Stimulated activated naive B cell treated with anti-CD40 and anti-IgM and Interleukin-4, amounts not matched to agents 10 μg/mL and 1 μg/mL and 100 μg/mL, for 72 hours (primary cell): ENCODE data around the gene FHDC1.

Source experiments
- ATAC-seq, 2 donors: fragments of 150-1000 bp; cut with Tn5 transposase; replicated peaks; 2 replicates each; pipeline ENCODE4 v1.10.0; 2021; ENCODE audit warnings: moderate library complexity in 1 of 2
- DNase-seq: peaks from one replicate; pipeline ENCODE4 v3.0.0; 2021
- H3K27ac Mint-ChIP-seq: one replicate; pipeline ENCODE4 v1.8.0; 2022; ENCODE audit warnings: mild to moderate bottlenecking, mixed read lengths
- H3K27me3 Mint-ChIP-seq, 2 donors: one replicate each; pipeline ENCODE4 v1.8.0; 2022; ENCODE audit warnings: mixed read lengths in 2 of 2
- H3K36me3 Mint-ChIP-seq, 2 donors: one replicate each; pipeline ENCODE4 v1.8.0; 2022; ENCODE audit warnings: mixed read lengths in 2 of 2, mild to moderate bottlenecking in 1 of 2
- H3K4me1 Mint-ChIP-seq, 2 donors: one replicate each; pipeline ENCODE4 v1.8.0; 2022; ENCODE audit warnings: mixed read lengths in 2 of 2, mild to moderate bottlenecking in 1 of 2
- H3K4me3 Mint-ChIP-seq, 2 donors: one replicate each; pipeline ENCODE4 v1.8.0; 2022; ENCODE audit warnings: mild to moderate bottlenecking in 2 of 2, mixed read lengths in 2 of 2, moderate library complexity in 1 of 2
- H3K9me3 Mint-ChIP-seq, 2 donors: one replicate each; pipeline ENCODE4 v1.8.0; 2022; ENCODE audit warnings: mixed read lengths in 2 of 2, mild to moderate bottlenecking in 1 of 2

The FHDC1 gene

DNA sequence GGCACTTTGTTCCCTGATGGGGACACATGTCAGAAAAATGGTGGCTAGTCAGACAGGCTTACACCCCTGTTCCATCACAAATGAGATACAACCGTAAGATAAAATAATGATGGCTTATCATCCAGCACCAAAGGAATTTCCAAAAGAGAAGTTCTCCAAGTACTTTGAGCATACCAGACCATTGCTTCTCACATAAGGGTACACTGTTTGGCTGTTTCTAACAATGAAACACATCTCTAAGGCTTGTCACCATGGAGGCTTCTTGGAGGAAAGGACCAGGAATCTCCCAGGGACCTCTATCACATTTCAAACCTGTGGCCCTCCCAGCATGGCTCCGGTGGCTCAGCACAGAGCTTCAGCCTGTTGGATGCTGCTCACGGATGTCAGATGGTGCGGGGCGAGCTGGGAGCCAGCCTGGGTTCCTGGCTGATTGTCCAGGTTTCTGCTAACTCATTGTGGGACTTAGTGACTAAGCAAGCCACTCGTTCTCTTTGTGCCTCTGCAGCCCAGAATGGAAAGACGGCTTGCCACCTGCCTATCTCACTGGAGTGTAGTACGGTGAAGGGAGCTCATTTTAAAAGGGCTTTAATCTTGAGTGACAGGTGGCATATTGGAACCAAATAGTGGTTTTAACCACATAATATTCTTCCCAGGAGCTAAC lies 54.5 kb downstream of the FHDC1 start:
- Mint-ChIP-seq H3K27me3 (peaks cover 4 to 15% of the 10 kb centered on the region in 2 donors), H3K27ac (no peak overlapping the region), H3K36me3 (no peaks in the 10 kb centered on the region), H3K9me3 (no peaks in the 10 kb centered on the region), H3K4me1 (peaks cover 0 to 6% of the 10 kb centered on the region in 2 donors), H3K4me3 (no peak overlapping the region)
- no peak for DNase-seq
- ATAC-seq, result no peak

DNA sequence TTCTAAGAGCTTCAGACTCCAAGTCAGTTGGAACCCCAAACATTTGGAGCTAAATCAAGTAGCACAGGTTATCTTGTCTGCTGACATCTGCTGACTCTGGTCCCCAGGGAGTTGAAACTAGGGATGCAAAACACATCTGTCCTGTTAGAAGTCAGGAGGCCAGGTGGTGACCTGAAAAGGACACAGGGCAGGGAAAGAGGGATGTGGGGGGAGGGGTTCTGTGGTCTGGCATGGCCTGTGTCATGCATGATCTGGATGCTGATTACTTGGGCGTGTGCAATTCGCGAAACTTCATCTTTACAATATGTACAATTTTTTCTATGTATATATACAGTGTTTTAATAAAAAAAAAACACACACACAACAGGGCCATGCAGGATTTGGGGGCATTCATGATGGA lies 55.3 kb downstream of the FHDC1 start:
- no peak for DNase-seq
- Mint-ChIP-seq H3K27me3 (peaks cover 10 to 19% of the 10 kb centered on the region in 2 donors), H3K4me3 (no peak overlapping the region), H3K27ac (no peak overlapping the region), H3K9me3 (no peaks in the 10 kb centered on the region), H3K36me3 (no peaks in the 10 kb centered on the region), H3K4me1 (peaks cover 0 to 10% of the 10 kb centered on the region in 2 donors)
- no peak for ATAC-seq

DNA sequence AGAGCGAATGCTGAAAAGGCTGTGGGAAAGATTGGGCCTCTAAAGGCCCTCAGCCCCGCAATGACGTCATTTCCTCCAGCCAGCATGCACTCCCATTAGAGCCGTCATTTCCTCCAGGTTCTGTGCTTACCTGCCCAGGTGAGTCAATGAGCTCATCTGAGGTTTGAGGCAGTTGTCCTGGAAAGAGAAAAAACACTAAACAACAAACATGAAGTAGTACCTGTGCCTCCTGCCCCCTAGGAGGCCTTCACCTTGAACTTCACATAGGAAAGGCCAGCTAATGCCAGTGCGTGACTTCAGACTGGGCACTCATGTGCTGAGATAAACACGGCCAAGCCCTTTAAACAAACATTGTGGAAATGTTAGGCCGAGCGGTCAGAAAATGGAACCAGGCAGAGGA lies 55.9 kb downstream of the FHDC1 start:
- Mint-ChIP-seq H3K27me3 (peaks cover 10 to 23% of the 10 kb centered on the region in 2 donors), H3K27ac (no peak overlapping the region)

DNA sequence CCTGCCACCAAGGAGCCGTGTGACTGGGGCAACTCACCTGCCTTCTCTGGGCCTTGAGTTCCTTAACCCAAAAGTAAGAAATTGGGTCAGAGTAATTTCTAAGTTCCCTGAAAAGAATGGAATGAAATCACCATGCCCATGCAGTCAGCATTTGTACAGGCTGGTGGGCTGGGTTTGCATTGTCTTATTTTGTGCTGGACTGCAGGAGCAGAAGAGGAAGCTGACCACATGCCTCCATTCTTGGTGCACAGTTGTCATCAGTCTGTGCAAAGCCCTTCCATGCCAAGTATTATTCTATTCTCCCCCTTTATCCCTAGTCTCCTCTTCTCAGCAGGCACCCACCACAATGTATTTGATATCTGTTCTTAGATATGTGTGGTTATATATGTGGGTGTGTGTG lies 56.3 kb downstream of the FHDC1 start:
- Mint-ChIP-seq H3K9me3 (no peaks in the 10 kb centered on the region), H3K4me1 (peaks cover 0 to 15% of the 10 kb centered on the region in 2 donors), H3K27me3 (peaks cover 10 to 23% of the 10 kb centered on the region in 2 donors), H3K36me3 (no peaks in the 10 kb centered on the region), H3K27ac (no peak overlapping the region), H3K4me3 (no peak overlapping the region)
- ATAC-seq (no peak), DNase-seq (no peak)

More for the DNA sequence above, 55.9 kb downstream of the FHDC1 start:
- Mint-ChIP-seq H3K9me3 (no peaks in the 10 kb centered on the region), H3K4me1 (peaks cover 0 to 15% of the 10 kb centered on the region in 2 donors), H3K36me3 (no peaks in the 10 kb centered on the region), H3K4me3 (no peak overlapping the region)
- ATAC-seq (no peak), DNase-seq (no peak)

DNA sequence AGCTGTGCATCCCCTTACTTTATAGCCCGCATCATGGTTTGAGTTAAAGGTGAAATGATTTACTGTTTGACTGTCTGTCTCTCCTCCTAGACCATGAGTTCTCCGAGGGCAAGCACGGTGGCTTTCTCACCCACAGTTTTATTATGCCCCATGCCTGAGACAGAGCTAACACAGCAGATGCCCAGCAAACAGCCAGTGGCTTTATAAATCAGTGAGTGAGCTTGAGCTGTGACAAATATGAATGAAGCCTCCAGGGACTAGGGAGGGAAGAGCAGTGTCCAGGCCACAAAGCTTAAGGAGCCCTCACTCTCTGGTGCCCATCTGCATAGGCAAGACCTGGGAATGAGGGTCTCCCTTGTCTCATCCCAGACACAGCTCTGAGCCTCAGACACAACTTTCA lies 57.9 kb downstream of the FHDC1 start:
- Mint-ChIP-seq H3K27ac (no peak overlapping the region), H3K4me1 (peaks cover 0 to 15% of the 10 kb centered on the region in 2 donors), H3K27me3 (peaks cover 10 to 28% of the 10 kb centered on the region in 2 donors), H3K9me3 (no peaks in the 10 kb centered on the region), H3K4me3 (no peak overlapping the region), H3K36me3 (no peaks in the 10 kb centered on the region)
- DNase-seq (no peak), ATAC-seq (no peak)

DNA sequence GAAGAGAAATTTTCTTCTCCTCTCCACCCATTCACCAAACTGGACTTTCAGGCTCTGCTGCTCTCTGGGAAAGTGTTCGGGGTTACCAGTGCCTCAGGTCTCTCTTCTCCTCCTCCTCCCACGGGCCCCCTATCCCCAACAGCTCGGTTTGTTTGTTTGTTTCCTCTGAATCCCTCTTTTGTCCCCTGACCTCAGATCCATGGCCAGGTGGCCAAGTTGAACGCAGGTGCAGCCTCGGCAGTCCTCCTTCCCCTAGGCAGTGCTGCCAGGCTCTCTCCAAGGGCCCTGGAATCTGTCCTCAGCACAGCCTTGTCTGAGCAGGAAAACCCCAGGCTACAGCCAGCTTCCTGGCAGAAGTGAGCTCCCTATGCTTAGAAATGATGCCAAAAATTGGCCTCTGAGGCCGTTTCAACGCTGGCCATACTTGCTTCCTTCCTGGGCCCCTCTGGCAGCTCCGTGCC lies 60.0 kb downstream of the FHDC1 start:
- no peak for ATAC-seq
- H3K27ac Mint-ChIP-seq, result no peak overlapping the region
- no peak for DNase-seq
- no peaks in the 10 kb centered on the region for H3K9me3 Mint-ChIP-seq
- no peak overlapping the region for H3K4me3 Mint-ChIP-seq
- peaks cover 10 to 32% of the 10 kb centered on the region in 2 donors for H3K27me3 Mint-ChIP-seq
- H3K4me1 Mint-ChIP-seq, result peaks cover 0 to 15% of the 10 kb centered on the region in 2 donors
- H3K36me3 Mint-ChIP-seq, result no peaks in the 10 kb centered on the region

DNA sequence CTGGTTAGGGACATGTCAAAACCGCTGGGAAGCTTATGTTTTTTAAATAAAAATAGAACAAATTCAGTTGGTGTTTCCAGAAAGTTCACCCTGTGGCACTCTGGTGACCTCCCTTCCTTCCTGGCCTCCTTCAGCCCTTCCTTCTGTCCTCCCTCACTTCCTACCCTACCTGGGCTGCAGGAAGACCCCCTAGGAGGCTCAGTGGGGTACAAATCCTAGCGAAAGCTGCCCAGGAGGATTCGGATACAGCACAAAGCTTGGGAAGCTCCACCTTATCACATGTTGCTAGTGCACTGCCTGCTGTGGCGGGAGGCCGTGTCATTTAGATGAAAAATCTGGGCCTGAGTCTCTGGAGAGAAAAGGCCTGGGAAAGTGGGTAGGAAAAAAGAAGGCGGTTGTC lies 60.5 kb downstream of the FHDC1 start:
- Mint-ChIP-seq H3K36me3 (no peaks in the 10 kb centered on the region), H3K4me1 (peaks cover 1 to 14% of the 10 kb centered on the region in 2 donors), H3K4me3 (no peak overlapping the region), H3K9me3 (no peaks in the 10 kb centered on the region), H3K27ac (no peak overlapping the region), H3K27me3 (peaks cover 12 to 32% of the 10 kb centered on the region in 2 donors)
- ATAC-seq (no peak), DNase-seq (no peak)

DNA sequence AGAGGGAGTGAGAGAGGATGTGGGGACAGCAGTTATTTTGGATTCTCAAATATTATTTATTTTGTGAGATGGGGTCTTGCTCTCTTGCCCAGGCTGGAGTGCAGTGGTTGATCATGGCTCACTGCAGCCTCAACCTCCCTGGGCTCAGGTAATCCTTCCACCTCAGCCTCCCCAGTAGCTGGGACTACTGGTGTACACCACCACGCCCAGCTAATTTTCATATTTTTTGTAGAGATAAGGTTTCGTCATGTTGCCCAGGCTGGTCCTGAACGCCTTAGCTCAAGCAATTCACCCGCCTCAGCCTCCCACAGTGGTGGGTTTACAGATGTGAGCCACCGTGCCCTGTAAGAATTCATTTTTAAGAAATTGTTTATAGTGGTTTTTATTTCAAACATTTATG lies 61.2 kb downstream of the FHDC1 start:
- Mint-ChIP-seq H3K4me3 (no peak overlapping the region), H3K27ac (no peak overlapping the region), H3K9me3 (no peaks in the 10 kb centered on the region), H3K4me1 (peaks cover 2 to 8% of the 10 kb centered on the region in 2 donors), H3K27me3 (peaks cover 17 to 32% of the 10 kb centered on the region in 2 donors), H3K36me3 (no peaks in the 10 kb centered on the region)
- ATAC-seq (no peak), DNase-seq (no peak)

DNA sequence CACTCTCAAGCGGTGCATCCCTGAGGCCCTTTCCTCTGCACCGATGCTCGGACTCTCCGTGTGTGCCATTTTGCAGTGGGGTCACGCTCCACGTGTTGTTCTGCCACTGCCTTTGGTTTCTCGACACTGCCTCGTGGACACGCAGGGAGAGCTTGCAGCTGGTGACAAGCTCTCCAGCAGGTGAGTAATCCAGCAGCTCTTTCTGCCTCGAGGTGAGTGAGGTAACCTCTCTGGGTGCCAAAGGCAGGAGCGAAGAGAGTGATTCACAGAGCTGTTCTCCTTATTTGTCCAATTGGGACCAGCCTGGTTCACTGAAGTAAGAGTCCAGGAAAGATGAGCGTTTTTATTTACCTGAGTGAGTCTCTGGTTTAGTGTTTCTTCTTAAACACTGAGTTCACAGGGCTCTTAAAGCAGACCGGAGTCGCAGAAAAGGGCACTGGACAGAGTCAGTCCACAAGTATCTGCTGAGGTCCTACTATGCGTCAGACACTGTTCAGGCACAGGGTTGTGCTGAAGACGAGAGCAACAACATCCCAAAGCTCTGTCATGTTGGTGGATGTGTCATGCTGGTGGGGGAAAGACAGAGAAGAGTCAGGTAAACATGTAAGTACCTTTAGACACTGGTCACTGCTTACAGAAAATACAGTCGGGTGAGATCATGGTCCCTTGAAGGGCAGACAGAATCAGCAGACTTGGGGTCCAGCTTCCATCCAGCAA lies 61.8 kb downstream of the FHDC1 start:
- ATAC-seq (no peak), DNase-seq (no peak)
- peaks cover 2 to 8% of the 10 kb centered on the region in 2 donors for H3K4me1 Mint-ChIP-seq
- peaks cover 17 to 32% of the 10 kb centered on the region in 2 donors for H3K27me3 Mint-ChIP-seq
- H3K4me3 Mint-ChIP-seq, result no peak overlapping the region
- H3K27ac Mint-ChIP-seq, result no peak overlapping the region
- H3K9me3 Mint-ChIP-seq, result no peaks in the 10 kb centered on the region
- H3K36me3 Mint-ChIP-seq, result no peaks in the 10 kb centered on the region

DNA sequence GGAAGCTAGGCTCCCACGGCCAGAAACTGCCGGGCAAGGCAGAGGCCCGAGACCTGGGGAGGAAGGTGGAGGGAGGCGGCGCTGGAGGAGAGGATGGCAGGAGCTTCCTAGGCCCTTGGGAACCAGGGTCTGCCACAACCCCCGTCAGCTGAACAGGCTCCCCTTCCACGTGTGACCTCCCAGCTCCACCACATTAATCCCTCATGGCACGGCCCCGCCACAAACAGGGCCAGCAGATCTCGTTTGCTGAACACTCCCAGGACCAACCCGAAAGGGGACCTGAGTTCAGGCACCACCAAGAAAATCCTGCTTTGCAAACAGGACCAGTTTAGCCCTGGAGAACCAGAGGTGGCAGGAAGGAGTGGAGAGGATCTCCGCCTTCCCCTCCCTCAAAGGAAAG lies 62.7 kb downstream of the FHDC1 start:
- H3K36me3 Mint-ChIP-seq, result no peaks in the 10 kb centered on the region
- H3K4me3 Mint-ChIP-seq, result no peak overlapping the region
- ATAC-seq (no peak), DNase-seq (no peak)
- H3K27ac Mint-ChIP-seq, result no peak overlapping the region
- H3K9me3 Mint-ChIP-seq, result no peaks in the 10 kb centered on the region
- peaks cover 4 to 11% of the 10 kb centered on the region in 2 donors for H3K4me1 Mint-ChIP-seq
- peaks cover 17 to 33% of the 10 kb centered on the region in 2 donors for H3K27me3 Mint-ChIP-seq

DNA sequence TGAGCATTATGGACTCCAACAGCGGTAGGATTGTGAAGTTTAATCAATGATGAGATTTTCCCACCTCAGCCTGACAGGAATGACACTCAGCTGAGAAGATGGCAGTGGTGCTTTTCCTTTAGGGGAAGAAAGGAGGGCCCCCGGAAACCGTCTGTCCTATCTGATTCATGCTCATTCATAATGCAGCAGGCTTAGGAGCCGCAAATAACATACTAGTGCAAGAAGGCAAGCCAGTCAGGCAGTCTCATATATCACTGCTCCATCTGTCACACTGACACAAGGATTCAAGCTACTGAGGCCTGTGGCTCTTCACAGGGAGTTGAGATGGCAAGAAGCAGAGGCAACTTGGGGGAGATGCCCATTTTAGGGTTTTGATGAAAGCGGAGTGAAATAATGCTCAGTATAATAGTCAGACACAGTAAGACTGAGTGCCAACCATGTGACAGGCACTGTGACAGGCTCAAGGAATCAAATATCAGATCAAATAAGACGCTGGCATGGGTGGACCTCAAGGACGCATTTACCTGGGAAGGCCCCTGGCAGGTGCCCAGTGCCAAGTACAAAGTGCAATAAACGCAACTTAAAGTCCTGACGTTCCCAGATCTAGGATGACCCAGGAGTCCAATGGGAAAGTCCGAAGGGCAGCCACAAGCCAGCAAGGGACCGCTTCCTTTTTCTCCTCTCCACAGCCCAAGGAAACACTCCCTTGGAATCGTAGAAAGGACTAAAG lies 63.4 kb downstream of the FHDC1 start:
- Mint-ChIP-seq H3K4me3 (no peak overlapping the region), H3K27me3 (peaks cover 17 to 34% of the 10 kb centered on the region in 2 donors), H3K9me3 (no peaks in the 10 kb centered on the region), H3K36me3 (no peaks in the 10 kb centered on the region), H3K4me1 (peaks cover 11 to 17% of the 10 kb centered on the region in 2 donors), H3K27ac (no peak overlapping the region)
- no peak for ATAC-seq
- DNase-seq, result no peak

DNA sequence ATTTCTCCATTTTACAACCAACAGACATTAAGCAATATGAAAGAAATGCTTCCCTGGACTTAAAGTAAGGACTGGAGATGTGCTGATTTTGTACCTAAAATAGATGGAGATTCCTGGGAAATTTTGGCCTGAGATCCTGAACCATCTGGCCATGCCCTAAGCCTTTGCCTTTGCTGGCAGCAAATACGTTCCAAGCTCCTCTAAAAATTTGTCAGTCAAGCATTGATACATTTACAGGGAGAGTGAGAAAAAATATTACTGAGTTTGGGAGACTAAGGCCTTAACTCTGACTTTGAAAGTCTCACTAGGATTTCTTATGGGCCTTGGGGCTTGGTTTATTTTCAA lies 63.9 kb downstream of the FHDC1 start:
- H3K27ac Mint-ChIP-seq, result no peak overlapping the region
- DNase-seq (no peak), ATAC-seq (no peak)
- H3K27me3 Mint-ChIP-seq, result peaks cover 17 to 29% of the 10 kb centered on the region in 2 donors
- H3K9me3 Mint-ChIP-seq, result no peaks in the 10 kb centered on the region
- H3K4me1 Mint-ChIP-seq, result peaks cover 11 to 19% of the 10 kb centered on the region in 2 donors
- no peaks in the 10 kb centered on the region for H3K36me3 Mint-ChIP-seq
- H3K4me3 Mint-ChIP-seq, result no peak overlapping the region

DNA sequence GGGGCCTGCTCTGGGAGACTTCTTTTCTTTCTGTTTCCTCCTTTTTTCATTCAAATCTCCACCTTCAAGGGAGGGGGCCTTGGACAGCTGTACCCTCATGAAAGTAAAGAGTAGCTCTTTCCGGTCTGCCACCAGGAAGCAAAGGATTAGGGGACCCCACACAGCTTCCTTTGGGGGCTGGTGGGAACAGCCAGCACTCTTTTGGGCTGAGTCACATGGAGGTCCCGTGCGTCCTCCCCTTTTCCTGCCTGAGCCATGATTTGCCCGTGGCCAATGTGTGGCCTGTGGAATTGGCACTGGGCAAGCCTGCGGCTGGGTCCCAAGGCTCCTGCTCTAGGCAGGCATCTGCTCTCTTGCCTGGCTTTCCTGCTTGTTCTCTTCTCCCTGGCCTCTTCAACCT lies 65.5 kb downstream of the FHDC1 start:
- no peaks in the 10 kb centered on the region for H3K9me3 Mint-ChIP-seq
- no peak overlapping the region for H3K27ac Mint-ChIP-seq
- H3K4me3 Mint-ChIP-seq, result no peak overlapping the region
- H3K27me3 Mint-ChIP-seq, result peaks cover 11 to 20% of the 10 kb centered on the region in 2 donors
- no peaks in the 10 kb centered on the region for H3K36me3 Mint-ChIP-seq
- DNase-seq, result no peak
- peaks cover 13 to 23% of the 10 kb centered on the region in 2 donors for H3K4me1 Mint-ChIP-seq
- no peak for ATAC-seq

DNA sequence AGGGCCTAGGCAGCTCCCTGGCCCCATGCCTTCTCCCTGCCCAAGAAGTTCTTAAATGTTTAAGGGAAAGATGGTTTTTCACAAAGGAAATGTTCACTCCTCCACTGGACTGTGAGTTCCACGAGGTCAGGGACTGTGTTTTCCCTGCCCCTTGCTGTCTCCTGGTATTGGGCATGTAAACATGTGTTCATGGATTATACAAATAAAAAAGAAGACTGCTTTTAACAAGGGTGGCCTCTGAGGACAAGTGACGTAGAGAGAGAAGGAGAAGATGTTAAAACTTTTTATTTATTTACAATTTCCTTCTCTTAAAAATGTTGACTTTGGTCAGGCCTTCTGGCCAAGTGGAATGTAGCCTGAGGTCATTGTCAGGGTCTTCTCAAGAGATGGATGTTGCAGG lies 66.0 kb downstream of the FHDC1 start:
- DNase-seq, result no peak
- H3K4me1 Mint-ChIP-seq, result peaks cover 13 to 23% of the 10 kb centered on the region in 2 donors
- H3K36me3 Mint-ChIP-seq, result no peaks in the 10 kb centered on the region
- peaks cover 11 to 16% of the 10 kb centered on the region in 2 donors for H3K27me3 Mint-ChIP-seq
- no peak for ATAC-seq
- no peak overlapping the region for H3K4me3 Mint-ChIP-seq
- H3K9me3 Mint-ChIP-seq, result no peaks in the 10 kb centered on the region
- no peak overlapping the region for H3K27ac Mint-ChIP-seq
